ENCODE data around the gene DDX41.
A peak's percentile ranks its signal among the peaks of the same experiment; 100 is the strongest.
"Not testable (repeated sequence)": the region's sequence is repeated elsewhere in the genome, so short reads cannot be mapped to it uniquely, and the experiment has no call there.

DDX41 gene

GRCh38 chr5:177497292-177498012 lies 19.3 kb downstream of the DDX41 start, which contains the start of gene PDLIM7:
Gene PDLIM7, minus strand, starts transcription at chr5:177497604. Its CDS starts 1,092 bp downstream, at chr5:177496512.
- peak; percentile 98 for DNase-seq

- peak; percentile 59 for DNase-seq
These were observed 20.0 kb downstream of the DDX41 start for GRCh38 chr5:177496727-177497291.

- DNase-seq, result no peak
These were observed 20.6 kb downstream of the DDX41 start for GRCh38 chr5:177496070-177496726.

- no peak for DNase-seq
These were observed 21.3 kb downstream of the DDX41 start for GRCh38 chr5:177495243-177496060.

GRCh38 chr5:177494346-177495195 lies 22.2 kb downstream of the DDX41 start:
- DNase-seq, result peak; percentile 86

- peak; percentile 65 for DNase-seq
These were observed 22.9 kb downstream of the DDX41 start for GRCh38 chr5:177493795-177494345.

GRCh38 chr5:177492841-177493240 lies 23.9 kb downstream of the DDX41 start:
- DNase-seq, result no peak

GRCh38 chr5:177491983-177492746 lies 24.6 kb downstream of the DDX41 start:
- DNase-seq, result no peak

GRCh38 chr5:177491429-177491945 lies 25.3 kb downstream of the DDX41 start:
- DNase-seq, result no peak

- no peak for DNase-seq
These were observed 25.8 kb downstream of the DDX41 start for GRCh38 chr5:177490992-177491391.

GRCh38 chr5:177490311-177490991 lies 26.3 kb downstream of the DDX41 start:
- no peak for DNase-seq

GRCh38 chr5:177489119-177489716 lies 27.5 kb downstream of the DDX41 start:
- no peak for DNase-seq

- DNase-seq, result no peak
These were observed 28.8 kb downstream of the DDX41 start for GRCh38 chr5:177487975-177488374.

- DNase-seq, result no peak
These were observed 29.6 kb downstream of the DDX41 start for GRCh38 chr5:177487144-177487543.

GRCh38 chr5:177486256-177486655 lies 30.5 kb downstream of the DDX41 start:
- no peak for DNase-seq

GRCh38 chr5:177485753-177486152 lies 31.0 kb downstream of the DDX41 start:
- not testable (repeated sequence) for DNase-seq

GRCh38 chr5:177484902-177485549 lies 31.7 kb downstream of the DDX41 start:
- no peak for DNase-seq

GRCh38 chr5:177483994-177484901 lies 32.5 kb downstream of the DDX41 start:
- no peak for DNase-seq

Measured in suppressor macrophage treated with lipopolysaccharide for 4 hours (primary cell).